Smooth muscle cell of the umbilical artery (primary cell): Measurements from ENCODE around the gene TADA1. TPM values are rescaled to one million over a fixed set of nuclear protein-coding genes. Genes with fewer than 3 reads are reported as not detected.

Experiments used
- total RNA-seq: library from RNA; depleted of rRNA; stranded (reverse); fragments of >200 nt; gene quantifications from 2 replicates; pipeline ENCODE4 v1.2.3, GENCODE V29; 2014

The TADA1 gene
- total RNA-seq = 8.3 and 9.6 TPM in 2 replicates

DNA sequence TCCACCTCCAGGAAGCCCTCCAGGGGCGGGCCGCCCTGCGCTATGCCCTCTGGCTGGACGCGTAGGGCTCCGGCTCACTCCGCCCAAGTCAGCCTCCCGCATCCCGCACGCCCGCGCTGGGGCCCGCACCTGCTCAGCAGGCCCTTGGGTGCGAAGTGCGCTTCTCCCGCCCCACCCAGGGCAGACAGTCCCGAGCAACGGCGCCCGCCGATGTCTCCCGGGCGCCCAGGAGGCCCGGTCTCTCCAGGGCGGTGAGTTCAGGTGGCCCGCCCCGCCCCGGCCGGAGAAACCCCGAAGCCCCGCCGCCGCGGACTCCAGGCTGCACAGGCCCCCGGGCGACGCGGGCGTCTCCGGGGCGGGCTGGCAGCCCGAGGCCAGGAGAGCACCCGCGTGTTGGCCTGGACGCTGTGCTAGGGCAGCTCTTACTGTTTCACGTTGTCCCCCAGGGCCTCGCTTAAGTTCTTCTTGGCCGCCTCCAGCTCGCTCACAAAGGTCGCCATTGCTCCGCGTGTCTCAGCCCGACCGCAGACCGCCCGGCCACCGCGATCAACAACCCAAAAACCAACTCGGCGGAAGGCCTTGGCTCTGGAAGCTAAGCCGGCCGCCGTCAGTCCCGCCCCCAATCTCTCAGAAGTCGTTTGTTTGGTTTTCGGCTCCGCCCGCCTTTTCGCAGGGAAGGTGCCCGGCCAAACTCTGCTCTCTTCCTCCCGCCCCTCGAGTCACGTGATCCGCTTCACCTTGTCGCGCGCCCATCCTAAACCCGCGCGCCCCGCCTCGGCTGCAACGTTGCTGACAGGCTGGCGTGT, at the start of gene TADA1:
TADA1 (minus strand) TSS at position 531 of the 806 bp plus-strand sequence; CDS start at position 500, 31 bp downstream.

DNA sequence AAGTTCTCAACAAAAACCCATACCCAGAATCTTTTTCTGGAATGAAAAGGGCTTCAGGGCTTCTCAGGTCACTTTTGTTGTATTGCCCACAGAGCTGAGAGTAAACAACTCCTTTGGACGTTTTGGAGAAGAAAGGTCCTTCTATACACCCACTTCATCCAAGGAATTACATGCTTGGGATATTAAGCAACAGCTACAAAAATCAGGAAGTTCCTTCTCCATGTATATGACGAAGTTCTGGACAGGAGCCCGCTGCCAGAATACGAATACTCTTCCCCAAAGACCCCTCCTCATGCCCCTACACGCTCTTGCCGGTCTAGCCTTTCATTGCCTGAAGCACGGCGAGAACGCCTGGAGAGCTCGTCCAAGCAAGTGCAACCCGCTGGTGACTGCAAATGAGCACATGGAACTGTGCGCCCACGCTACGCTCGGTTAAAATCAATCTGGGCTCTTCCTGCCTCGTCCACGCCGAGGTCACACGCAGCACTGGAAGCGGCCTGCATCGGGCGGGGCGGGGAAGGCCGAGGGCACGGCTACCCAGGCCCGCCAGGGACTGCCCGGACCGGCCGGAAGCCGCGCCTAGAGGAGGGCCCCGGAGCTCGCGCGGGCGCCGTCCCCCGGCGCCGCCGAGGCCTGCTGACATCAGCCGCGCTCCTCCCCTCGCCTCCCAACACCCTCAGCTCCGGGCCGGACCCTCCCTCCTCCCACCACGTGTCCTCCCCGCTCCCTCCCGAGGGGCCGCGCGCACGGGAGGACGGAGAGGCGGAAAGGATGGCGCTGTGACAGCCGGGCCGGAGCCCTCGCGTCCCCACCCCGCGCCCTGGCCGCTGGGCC, 37.1 kb downstream of the TADA1 start, which contains the start of gene POGK:
POGK (plus strand) TSS at position 710 of the 834 bp plus-strand sequence. CDS start 1,482 bp downstream, outside the sequence.

Other genes with a start within 250 kb of the TADA1 start
- 21.7 and 29.0 TPM in 2 replicates for gene POGK, start 36.8 kb downstream of the TADA1 start, total RNA-seq
- gene ILDR2, start 99.3 kb upstream of the TADA1 start, total RNA-seq = not detected in 2 replicates
- not detected in 2 replicates for gene MAEL, start 113.0 kb upstream of the TADA1 start, total RNA-seq
- gene GPA33, start 214.1 kb upstream of the TADA1 start, total RNA-seq = not detected in 2 replicates
- gene STYXL2, start 217.8 kb upstream of the TADA1 start, total RNA-seq = not detected in 2 replicates